ENCODE measurements around the gene NINL. TPM values are rescaled to one million over a fixed set of nuclear protein-coding genes. Genes with fewer than 3 reads are reported as not detected.

Gene NINL
- total RNA-seq, 6 experiments from 2014 or later, result 1.9 to 2.8 (median 2.2) TPM

- Mint-ChIP-seq H3K27me3 (ENCODE audit: insufficient read depth) (no peaks in the 10 kb centered on the region), H3K27ac (peak overlapping the region; percentile 73), H3K36me3 (ENCODE audit: low read depth) (no peaks in the 10 kb centered on the region), H3K4me1 (ENCODE audit: low read depth) (peaks cover 46% of the 10 kb centered on the region), H3K9me3 (no peaks in the 10 kb centered on the region), H3K4me3 (peak overlapping the region; percentile 79)
- DNase-seq, result peak; percentile 20
- TF ChIP-seq, protein P1, sequence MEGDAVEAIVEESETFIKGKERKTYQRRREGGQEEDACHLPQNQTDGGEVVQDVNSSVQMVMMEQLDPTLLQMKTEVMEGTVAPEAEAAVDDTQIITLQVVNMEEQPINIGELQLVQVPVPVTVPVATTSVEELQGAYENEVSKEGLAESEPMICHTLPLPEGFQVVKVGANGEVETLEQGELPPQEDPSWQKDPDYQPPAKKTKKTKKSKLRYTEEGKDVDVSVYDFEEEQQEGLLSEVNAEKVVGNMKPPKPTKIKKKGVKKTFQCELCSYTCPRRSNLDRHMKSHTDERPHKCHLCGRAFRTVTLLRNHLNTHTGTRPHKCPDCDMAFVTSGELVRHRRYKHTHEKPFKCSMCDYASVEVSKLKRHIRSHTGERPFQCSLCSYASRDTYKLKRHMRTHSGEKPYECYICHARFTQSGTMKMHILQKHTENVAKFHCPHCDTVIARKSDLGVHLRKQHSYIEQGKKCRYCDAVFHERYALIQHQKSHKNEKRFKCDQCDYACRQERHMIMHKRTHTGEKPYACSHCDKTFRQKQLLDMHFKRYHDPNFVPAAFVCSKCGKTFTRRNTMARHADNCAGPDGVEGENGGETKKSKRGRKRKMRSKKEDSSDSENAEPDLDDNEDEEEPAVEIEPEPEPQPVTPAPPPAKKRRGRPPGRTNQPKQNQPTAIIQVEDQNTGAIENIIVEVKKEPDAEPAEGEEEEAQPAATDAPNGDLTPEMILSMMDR (IDR thresholded peaks at IDR 0.05), result peak; percentile 74
Observed at GRCh38 chr20:25539742-25540672, 45.3 kb downstream of the NINL start.

- Mint-ChIP-seq H3K4me3 (no peak overlapping the region), H3K36me3 (ENCODE audit: low read depth) (no peaks in the 10 kb centered on the region), H3K4me1 (ENCODE audit: low read depth) (peaks cover 39% of the 10 kb centered on the region), H3K27ac (no peak overlapping the region), H3K9me3 (no peaks in the 10 kb centered on the region), H3K27me3 (ENCODE audit: insufficient read depth) (no peaks in the 10 kb centered on the region)
- DNase-seq, result no peak
- TF ChIP-seq, protein P1 (IDR thresholded peaks at IDR 0.05), result no peak
Observed at GRCh38 chr20:25538838-25539665, 46.3 kb downstream of the NINL start.

DNA sequence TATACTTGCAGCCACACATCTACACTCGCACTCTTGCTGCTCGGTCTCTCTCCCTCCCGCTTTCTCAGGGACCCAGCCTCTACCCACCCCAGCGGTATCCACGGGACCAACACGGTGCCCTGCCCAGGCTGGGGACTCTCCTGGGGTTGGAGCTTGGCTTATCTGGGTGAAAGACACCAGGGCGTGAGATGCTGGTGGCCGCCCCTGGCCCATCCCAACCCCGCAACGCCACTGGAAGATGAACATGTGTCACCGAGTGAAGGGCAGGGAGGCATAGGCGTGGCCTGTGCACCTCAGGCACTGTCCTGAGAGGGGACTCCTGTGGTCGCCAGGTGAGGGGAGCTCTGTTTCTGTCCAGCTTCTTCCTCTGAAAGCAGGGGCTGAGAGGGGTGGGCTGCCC lies 47.4 kb downstream of the NINL start:
- Mint-ChIP-seq H3K27me3 (ENCODE audit: insufficient read depth) (no peaks in the 10 kb centered on the region), H3K27ac (no peak overlapping the region), H3K36me3 (ENCODE audit: low read depth) (no peaks in the 10 kb centered on the region), H3K4me1 (ENCODE audit: low read depth) (peaks cover 33% of the 10 kb centered on the region), H3K9me3 (no peaks in the 10 kb centered on the region), H3K4me3 (no peak overlapping the region)
- no peak for DNase-seq
- TF ChIP-seq, protein P1 (IDR thresholded peaks at IDR 0.05), result no peak

GRCh38 chr20:25535762-25536161 lies 49.6 kb downstream of the NINL start:
- Mint-ChIP-seq H3K27ac (no peak overlapping the region), H3K4me1 (ENCODE audit: low read depth) (peaks cover 19% of the 10 kb centered on the region), H3K36me3 (ENCODE audit: low read depth) (no peaks in the 10 kb centered on the region), H3K27me3 (ENCODE audit: insufficient read depth) (peaks cover 4% of the 10 kb centered on the region; the same call in 1 of the 2 replicates), H3K9me3 (no peaks in the 10 kb centered on the region), H3K4me3 (no peak overlapping the region)
- TF ChIP-seq, protein P1 (IDR thresholded peaks at IDR 0.05), result no peak
- DNase-seq, result no peak

DNA sequence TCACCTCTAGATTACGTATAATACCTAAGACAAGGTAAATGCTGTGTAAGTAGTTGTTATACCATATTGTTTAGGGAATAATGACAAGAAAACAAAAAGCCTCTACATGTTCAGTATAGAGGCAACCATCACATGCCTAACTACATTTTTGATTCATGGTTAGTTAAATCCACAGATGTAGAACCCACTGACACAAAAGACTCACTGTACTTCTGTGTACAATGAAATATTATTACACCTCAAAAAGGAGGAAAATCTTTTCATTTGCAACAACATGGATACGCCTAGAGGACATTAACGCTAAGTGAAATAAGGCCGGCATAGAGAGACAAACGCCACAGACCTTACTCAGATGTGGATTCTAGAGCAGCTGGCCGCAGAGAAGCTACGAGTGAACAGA lies 50.5 kb downstream of the NINL start:
- Mint-ChIP-seq H3K9me3 (no peaks in the 10 kb centered on the region; the same call in 1 of the 2 replicates), H3K27ac (no peak overlapping the region), H3K36me3 (ENCODE audit: low read depth) (no peaks in the 10 kb centered on the region), H3K27me3 (ENCODE audit: insufficient read depth) (peaks cover 4% of the 10 kb centered on the region; the same call in 1 of the 2 replicates), H3K4me3 (no peak overlapping the region), H3K4me1 (ENCODE audit: low read depth) (peaks cover 10% of the 10 kb centered on the region)
- DNase-seq, result no peak
- TF ChIP-seq, protein P1 (IDR thresholded peaks at IDR 0.05), result no peak
